Endodermal cell (in vitro differentiated cells): ENCODE measurements around the gene FMNL2. TPM values are rescaled to one million over a fixed set of nuclear protein-coding genes. Genes with fewer than 3 reads are reported as not detected.

Source experiments
- DNase-seq: peaks from one replicate; pipeline ENCODE4 v3.0.0-alpha.2; 2017
- H3K27ac ChIP-seq: 2 replicates; pipeline ENCODE4 v1.5.1; 2013; ENCODE audit warnings: mild to moderate bottlenecking, low read depth, low read length, moderate library complexity
- H3K27me3 ChIP-seq: 2 replicates; pipeline ENCODE4 v1.6.1; 2013; ENCODE audit warnings: mild to moderate bottlenecking, low read length, moderate library complexity; ENCODE audit not compliant: insufficient read depth, control insufficient read depth, poor library complexity, severe bottlenecking
- H3K36me3 ChIP-seq: 2 replicates; pipeline ENCODE4 v1.7.0; 2013; ENCODE audit warnings: mild to moderate bottlenecking, low read length, moderate library complexity; ENCODE audit not compliant: control insufficient read depth, insufficient read depth
- H3K4me1 ChIP-seq: one replicate; pipeline ENCODE4 v1.7.0; 2013; ENCODE audit warnings: low read length; ENCODE audit not compliant: control insufficient read depth, insufficient read depth
- H3K4me3 ChIP-seq: 2 replicates; pipeline ENCODE4 v1.5.1; 2013; ENCODE audit warnings: mild to moderate bottlenecking, low read length, moderate library complexity
- H3K9ac ChIP-seq: 2 replicates; pipeline ENCODE4 v1.6.1; 2013; ENCODE audit warnings: mild to moderate bottlenecking, low read length, moderate library complexity; ENCODE audit not compliant: poor library complexity, severe bottlenecking; ENCODE audit errors: extremely low read depth
- H3K9me3 ChIP-seq: 2 replicates; pipeline ENCODE4 v1.6.1; 2013; ENCODE audit warnings: mild to moderate bottlenecking, low read length, moderate library complexity; ENCODE audit not compliant: control insufficient read depth
- H3K27ac Mint-ChIP-seq: 2 replicates; pipeline ENCODE4 v1.8.0; 2020; ENCODE audit warnings: mixed read lengths
- H3K27me3 Mint-ChIP-seq: 2 replicates; pipeline ENCODE4 v1.8.0; 2021; ENCODE audit warnings: mild to moderate bottlenecking, mixed read lengths; ENCODE audit not compliant: insufficient read depth
- H3K36me3 Mint-ChIP-seq: 2 replicates; pipeline ENCODE4 v1.8.0; 2020; ENCODE audit warnings: low read depth, mixed read lengths
- H3K4me1 Mint-ChIP-seq: 2 replicates; pipeline ENCODE4 v1.8.0; 2020; ENCODE audit warnings: mixed read lengths
- H3K4me3 Mint-ChIP-seq: 2 replicates; pipeline ENCODE4 v1.8.0; 2020; ENCODE audit warnings: mild to moderate bottlenecking, moderate library complexity, mixed read lengths
- H3K9me3 Mint-ChIP-seq: 2 replicates; pipeline ENCODE4 v1.8.0; 2020; ENCODE audit warnings: mild to moderate bottlenecking, mixed read lengths
- CTCF ChIP-seq: fragments of 200-600 bp; sonication (generic); conservative IDR thresholded peaks from 2 replicates; pipeline ENCODE4 v1.5.0; 2021; ENCODE audit warnings: antibody characterized with exemption, mild to moderate bottlenecking
- WGBS, 2 experiments: methylation state at CpG; one replicate each; pipeline versions ENCODE4 v1.1.5 to v1.1.7; 2013; ENCODE audit warnings: missing lambda C conversion rate in 2 of 2, mixed read lengths in 1 of 2; ENCODE audit not compliant: insufficient coverage in 1 of 2, insufficient read length in 1 of 2; 5-methylcytosine and 5-hydroxymethylcytosine counted together
- total RNA-seq, 2 donors: library from RNA; stranded (reverse); fragmentation: NEBNext Ultra II Directional in 1 of 2; extraction: Animal tissue kit (Norgen Biotek cat#: 25700) in 1 of 2; gene quantifications; 2 replicates in 1 of 2; 3 replicates in 1 of 2; pipeline ENCODE4 v1.2.1, GENCODE V29; 2021

FMNL2 gene
- total RNA-seq, 2 donors from 2014 or later = 49.4 to 51.8 TPM

GRCh38 chr2:152548996-152549395, 214.0 kb downstream of the FMNL2 start:
- H3K27ac Mint-ChIP-seq = no peak overlapping the region
- H3K27ac ChIP-seq = no peak overlapping the region

GRCh38 chr2:152549423-152549822, 214.4 kb downstream of the FMNL2 start:
- Histone ChIP-seq H3K36me3 (peaks cover 14% of the 10 kb centered on the region), H3K9me3 (no peaks in the 10 kb centered on the region), H3K9ac (no peak overlapping the region), H3K4me3 (no peak overlapping the region), H3K4me1 (no peaks in the 10 kb centered on the region), H3K27ac (no peak overlapping the region), H3K27me3 (no peaks in the 10 kb centered on the region)
- TF ChIP-seq CTCF = no peak
- no peaks in the 10 kb centered on the region for H3K9me3 Mint-ChIP-seq
- H3K27ac Mint-ChIP-seq = no peak overlapping the region
- H3K4me3 Mint-ChIP-seq = no peak overlapping the region
- no peaks in the 10 kb centered on the region for H3K27me3 Mint-ChIP-seq
- H3K4me1 Mint-ChIP-seq = peaks cover 7% of the 10 kb centered on the region
- H3K36me3 Mint-ChIP-seq = peaks cover 12% of the 10 kb centered on the region
- 80 to 98% methylated on average over 1 to 2 of the region's 2 CpGs for WGBS, 2 experiments
- DNase-seq = no peak

More at GRCh38 chr2:152548996-152549395, 214.0 kb downstream of the FMNL2 start:
- no peak for TF ChIP-seq CTCF
- H3K36me3 Mint-ChIP-seq = peaks cover 12% of the 10 kb centered on the region
- H3K4me1 Mint-ChIP-seq = peaks cover 7% of the 10 kb centered on the region
- no peaks in the 10 kb centered on the region for H3K9me3 Mint-ChIP-seq
- no peaks in the 10 kb centered on the region for H3K27me3 Mint-ChIP-seq
- WGBS, 2 experiments = 96% methylated on average over 3 of the region's 3 CpGs; no CpG with 5 or more reads in 1 of the 2 experiments
- no peak overlapping the region for H3K4me3 Mint-ChIP-seq
- no peak overlapping the region for H3K4me3 ChIP-seq
- H3K9me3 ChIP-seq = no peaks in the 10 kb centered on the region
- H3K27me3 ChIP-seq = no peaks in the 10 kb centered on the region
- DNase-seq = no peak
- no peak overlapping the region for H3K9ac ChIP-seq
- H3K36me3 ChIP-seq = peaks cover 19% of the 10 kb centered on the region
- H3K4me1 ChIP-seq = no peaks in the 10 kb centered on the region

GRCh38 chr2:152550386-152550785, 215.4 kb downstream of the FMNL2 start:
- no peaks in the 10 kb centered on the region for H3K4me1 ChIP-seq
- H3K27me3 ChIP-seq = no peaks in the 10 kb centered on the region
- no peak overlapping the region for H3K27ac ChIP-seq
- no peak overlapping the region for H3K4me3 ChIP-seq
- peaks cover 7% of the 10 kb centered on the region for H3K36me3 ChIP-seq
- TF ChIP-seq CTCF = no peak
- H3K27ac Mint-ChIP-seq = no peak overlapping the region
- H3K9ac ChIP-seq = no peak overlapping the region
- no peaks in the 10 kb centered on the region for H3K9me3 Mint-ChIP-seq
- DNase-seq = no peak
- WGBS, 2 experiments = 82 to 100% methylated on average over 1 to 2 of the region's 2 CpGs
- no peak overlapping the region for H3K4me3 Mint-ChIP-seq
- H3K27me3 Mint-ChIP-seq = no peaks in the 10 kb centered on the region
- no peaks in the 10 kb centered on the region for H3K9me3 ChIP-seq
- peaks cover 10% of the 10 kb centered on the region for H3K36me3 Mint-ChIP-seq
- peaks cover 9% of the 10 kb centered on the region for H3K4me1 Mint-ChIP-seq
